HG02623 (cell line): Measurements from ENCODE around the gene MCM5.
"Not testable (repeated sequence)": the region's sequence is repeated elsewhere in the genome, so short reads cannot be mapped to it uniquely, and the experiment has no call there.

Experiments
- ATAC-seq: cut with Tn5 transposase; IDR thresholded peaks from one replicate; pipeline ENCODE4 v1.9.1; 2021; ENCODE audit warnings: moderate library complexity; ENCODE audit not compliant: unreplicated experiment

MCM5 gene

DNA sequence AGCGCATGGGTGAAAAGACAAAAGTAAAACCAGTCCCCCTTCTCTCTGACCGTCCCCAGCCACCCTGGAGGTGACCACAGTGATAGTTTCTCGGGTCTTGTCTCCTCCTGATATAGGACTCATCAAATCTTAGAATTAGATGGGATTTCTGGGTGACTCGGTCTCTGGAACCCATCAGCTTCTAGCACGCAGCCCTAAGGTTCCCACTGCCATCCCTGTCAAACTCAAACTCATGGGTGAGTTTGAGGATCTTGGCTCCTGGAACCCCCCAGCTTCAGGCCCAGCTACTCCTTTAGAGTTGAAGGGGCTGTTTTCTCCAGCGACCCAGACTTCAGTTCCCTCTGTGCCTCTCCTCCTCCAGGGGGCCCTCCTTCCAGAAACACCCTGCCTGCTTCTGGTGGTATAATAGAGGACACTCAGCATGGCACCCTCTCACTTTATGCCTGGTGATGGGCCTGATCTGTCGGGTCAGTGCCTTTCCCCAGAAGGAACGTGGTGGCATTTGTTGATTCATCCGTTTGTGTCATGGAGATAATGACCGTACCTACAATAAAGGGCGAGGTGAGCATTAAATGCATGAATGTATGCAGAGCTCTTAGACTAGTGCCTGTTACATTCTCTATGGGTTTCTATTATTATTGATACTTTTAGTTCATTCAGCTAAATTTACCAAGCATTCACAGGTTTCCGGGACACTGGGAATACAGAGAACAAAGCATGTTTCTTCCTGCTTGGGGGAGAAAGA, 31.7 kb downstream of the MCM5 start:
- no peak for ATAC-seq

DNA sequence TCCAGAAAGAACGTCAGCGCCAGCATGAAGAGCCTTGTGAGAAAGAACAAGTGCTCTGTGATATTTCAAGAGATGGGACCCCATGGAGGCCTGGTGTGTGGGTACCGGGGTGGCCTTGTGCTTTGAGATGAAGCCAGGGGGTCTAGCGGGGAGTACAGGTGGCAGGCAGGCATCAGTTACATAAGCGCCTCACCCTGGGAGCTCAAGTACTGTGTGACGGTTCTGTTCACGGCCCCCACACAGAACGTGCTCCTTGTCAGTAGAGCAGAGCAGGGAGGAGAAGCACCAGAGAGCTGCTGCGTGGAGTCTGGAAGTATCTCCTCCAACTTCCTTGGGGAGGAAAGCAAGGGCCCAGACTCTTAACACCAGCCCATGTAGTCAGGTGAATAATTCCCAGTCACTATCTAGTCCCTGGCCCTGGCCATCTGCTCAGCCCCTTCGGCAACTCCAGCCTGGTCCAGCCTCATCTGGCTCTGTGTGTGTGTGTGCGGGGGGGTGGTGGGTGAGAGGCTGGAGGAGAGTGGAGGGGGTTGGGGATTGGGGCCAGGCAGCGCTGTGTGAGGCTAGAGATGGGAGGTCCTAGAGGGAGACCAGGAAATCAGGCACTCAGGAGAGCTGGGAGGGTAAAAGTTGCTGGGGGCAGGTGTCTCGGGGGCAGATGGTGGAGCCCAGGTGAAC, 32.4 kb downstream of the MCM5 start:
- ATAC-seq = no peak

DNA sequence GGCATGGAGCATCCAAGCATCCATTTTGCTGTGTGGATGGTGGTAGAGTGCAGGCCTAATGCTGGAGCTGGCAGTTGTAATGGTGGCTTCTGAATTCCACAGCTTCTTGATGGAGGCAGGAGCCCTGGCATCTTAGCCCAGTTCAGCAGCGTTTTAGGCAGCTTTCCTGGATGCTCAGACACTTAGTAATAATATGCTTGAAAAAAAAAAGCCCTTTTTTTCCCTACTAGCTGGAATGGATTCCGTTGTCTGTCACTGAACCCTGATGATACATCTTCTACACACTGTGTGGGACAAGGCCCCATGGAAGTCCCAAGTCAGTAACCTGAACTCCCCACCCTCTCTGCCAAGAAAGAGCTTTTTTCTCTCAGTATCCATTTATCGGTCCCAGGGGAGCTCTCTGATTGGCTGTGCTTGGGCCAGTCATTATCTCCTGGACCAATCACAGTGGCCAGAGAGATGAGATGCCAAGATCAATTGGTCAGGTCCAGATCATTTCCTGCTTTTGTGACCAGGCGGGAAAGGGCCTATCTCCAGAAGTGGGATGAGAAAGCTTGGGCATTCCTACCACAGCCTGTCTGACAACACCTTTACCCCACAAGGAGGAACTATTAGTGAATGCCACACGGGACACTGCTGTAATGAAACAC, 34.2 kb downstream of the MCM5 start:
- ATAC-seq = no peak

DNA sequence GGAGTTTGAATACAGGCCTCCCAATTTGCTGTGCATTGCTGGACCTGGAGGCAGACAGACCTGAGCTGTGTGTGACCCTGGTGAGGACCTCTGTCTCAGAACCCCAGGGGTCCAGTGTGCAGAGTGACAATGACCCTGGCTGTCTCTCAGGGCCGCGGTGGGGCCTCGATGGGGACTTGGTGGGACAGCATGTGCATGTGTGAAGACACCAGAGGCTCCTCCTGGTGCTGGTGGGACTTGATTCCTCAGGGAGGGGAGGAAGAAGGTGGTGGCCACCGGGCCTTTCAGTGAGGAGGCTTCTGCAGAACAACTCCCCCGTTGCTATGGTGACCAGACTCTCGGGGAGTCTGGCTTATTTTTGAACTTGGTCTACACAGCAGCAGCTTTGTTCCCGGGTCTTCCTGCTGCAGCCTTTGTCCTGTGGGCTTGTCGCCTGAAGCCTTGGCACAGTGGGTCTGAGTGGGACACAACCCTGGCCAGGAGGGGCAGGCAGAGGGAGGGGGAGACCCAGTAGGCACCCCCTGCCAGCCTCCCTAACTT, 35.3 kb downstream of the MCM5 start:
- no peak for ATAC-seq

DNA sequence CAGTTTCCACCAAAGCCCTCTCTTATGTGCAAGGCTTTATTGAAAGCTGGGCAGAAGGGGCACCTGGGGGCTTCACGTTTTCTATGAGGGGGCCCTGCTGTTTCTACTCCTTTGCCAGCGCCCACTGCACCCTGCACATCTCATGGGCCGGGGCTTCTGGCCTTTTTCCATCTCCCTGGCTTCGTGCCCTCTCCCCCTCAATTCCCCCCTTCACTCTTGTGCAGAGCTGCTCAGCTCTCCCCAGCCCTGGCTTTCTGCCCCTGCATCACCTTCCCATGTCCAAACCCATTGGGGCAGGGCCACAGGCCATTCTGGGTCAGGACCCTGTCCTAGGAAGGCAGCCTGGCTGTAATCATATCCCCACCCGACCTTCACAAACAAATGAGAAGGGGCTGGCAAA, 36.5 kb downstream of the MCM5 start:
- ATAC-seq = no peak

DNA sequence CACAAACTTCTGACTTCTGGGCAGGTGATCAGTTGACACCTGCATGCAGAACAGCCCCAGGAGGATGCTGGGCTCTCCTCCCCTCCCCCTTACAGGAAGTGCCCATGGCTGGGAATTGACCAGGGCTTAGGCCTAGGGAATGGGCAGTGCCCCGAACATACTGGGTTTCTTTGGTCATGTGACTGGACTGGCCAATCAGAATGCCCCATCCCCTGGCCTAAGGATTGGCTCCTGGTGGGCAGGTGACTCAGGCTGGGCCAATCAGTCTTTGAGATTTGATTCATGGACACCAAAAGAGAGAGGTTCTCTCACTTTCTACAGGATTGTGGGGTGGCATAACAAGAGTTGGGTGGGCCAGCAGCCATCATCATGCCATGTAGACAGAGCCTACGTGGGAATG, 37.1 kb downstream of the MCM5 start:
- no peak for ATAC-seq

DNA sequence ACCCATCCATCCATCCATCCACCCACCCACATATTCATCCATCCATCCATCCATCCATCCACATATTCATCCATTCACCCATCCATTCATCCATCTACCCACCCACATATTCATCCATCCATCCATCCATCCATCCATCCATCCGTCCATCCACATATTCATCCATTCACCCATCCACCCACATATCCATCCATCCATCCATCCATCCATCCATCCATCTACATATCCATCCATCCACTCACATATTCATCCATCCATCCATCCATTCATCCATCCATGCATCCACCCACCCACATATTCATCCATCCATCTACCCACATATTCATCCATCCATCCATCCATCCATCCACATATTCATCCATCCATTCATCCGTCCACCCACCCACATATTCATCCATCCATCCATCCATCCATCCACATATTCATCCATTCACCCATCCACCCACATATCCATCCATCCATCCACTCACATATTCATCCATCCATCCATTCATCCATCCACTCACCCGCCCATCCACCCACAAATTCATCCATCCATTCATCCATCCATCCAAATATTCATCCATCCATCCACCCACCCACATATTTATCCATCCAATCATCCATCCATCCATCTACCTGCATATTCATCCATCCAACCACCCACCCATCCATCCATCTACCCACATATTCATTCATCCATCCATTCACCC, 38.9 kb downstream of the MCM5 start:
- not testable (repeated sequence) for ATAC-seq

DNA sequence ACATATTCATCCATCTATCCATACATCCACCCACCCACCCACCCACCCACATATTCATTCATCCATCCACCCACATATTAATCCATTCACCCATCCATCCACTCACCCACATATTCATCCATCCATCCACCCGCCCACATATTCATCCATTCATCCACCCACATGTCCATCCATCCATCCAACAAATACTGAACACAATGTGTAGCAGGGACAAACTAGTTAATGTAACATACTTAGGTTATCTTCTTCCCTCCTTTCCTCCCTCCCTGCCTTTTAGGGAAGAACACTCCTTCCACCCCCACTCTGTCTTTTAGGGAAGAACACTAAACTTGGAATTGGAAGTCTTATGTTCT, 39.4 kb downstream of the MCM5 start:
- no peak for ATAC-seq

DNA sequence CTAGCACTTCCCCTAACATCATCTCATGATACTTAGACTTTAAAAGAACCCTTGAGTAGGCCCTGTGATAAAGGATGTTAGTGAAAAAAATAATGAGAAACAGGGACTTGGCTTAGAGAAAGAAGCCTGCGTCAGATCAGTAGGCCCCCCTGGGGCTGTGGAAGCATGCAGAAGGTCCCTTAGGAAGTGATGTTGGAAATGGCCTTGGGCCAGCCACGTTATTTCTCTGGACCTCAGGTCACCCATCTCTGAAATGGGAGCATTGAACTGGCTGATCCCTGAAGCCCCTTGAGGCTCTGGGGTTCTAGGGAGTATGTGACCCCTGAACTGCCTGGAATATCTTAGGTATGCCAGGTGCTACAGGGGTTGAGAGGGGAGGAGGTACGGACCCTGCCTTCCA, 40.2 kb downstream of the MCM5 start:
- ATAC-seq = no peak

DNA sequence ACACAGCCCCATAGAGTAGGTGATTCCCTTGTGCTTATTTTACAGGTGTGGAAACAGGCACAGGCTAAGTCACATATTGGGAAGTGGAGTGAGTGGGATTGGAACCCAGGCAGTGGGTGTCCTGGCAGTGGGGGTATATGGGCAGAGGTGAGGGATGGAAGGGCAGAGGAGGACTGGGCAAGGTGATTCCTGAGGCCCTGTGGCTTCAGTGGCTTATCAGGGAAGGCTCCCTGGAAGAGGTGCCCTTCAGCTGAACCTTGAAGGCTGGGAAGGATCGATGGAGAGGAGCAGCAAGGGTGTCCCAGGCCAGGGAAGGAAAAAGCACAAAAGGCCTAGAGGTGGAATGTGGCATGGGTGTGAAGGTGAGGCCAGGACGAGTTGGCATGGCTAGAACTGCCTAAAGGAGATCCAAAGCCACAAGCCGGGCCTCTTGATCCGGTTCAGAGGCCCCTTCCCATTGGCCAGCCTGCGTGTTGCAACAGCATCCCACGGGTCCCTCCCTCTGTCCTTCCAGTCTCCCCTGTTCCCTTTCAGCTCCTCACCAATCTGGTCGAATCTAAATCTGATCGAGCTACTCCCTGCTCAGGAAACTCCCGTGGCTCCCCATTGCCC, 41.7 kb downstream of the MCM5 start:
- ATAC-seq = no peak

DNA sequence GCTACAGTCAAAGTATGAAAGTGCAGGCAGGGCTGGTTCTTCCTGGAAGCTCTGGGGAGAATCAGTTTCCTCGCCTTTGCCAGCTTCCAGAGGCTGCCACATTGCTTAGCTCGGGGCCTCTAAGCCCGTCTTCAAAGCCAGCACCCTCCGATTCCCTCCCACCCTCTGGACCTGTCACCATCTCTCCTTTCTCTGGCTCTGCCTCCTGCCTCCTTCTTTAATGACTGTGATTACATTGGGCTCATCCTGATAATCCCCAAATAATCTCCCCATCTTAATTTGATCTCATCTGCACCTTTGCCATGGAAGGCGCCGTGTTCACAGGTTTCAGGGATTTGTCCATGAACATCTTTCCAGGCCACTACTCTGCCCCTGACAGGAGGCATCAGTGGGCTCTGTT, 42.5 kb downstream of the MCM5 start:
- ATAC-seq = no peak

DNA sequence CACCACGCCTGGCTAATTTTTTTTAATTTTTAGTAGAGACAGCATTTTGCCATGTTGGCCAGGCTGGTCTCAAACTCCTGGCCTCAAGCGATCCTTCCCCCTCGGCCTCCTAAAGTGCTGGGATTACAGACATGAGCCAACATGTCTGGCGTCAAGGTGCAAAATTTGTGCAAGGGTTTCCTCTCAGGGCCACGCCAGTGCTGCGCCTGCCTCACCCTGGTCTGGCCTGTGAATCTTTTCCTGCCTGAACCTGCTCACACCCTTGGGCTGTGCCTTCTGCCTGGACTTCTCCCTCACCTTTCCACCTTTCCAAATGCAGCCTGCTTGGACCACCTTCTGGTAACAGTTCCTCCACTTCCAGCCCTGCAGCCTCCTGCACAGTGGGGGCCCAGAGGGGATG, 43.4 kb downstream of the MCM5 start:
- ATAC-seq = no peak

DNA sequence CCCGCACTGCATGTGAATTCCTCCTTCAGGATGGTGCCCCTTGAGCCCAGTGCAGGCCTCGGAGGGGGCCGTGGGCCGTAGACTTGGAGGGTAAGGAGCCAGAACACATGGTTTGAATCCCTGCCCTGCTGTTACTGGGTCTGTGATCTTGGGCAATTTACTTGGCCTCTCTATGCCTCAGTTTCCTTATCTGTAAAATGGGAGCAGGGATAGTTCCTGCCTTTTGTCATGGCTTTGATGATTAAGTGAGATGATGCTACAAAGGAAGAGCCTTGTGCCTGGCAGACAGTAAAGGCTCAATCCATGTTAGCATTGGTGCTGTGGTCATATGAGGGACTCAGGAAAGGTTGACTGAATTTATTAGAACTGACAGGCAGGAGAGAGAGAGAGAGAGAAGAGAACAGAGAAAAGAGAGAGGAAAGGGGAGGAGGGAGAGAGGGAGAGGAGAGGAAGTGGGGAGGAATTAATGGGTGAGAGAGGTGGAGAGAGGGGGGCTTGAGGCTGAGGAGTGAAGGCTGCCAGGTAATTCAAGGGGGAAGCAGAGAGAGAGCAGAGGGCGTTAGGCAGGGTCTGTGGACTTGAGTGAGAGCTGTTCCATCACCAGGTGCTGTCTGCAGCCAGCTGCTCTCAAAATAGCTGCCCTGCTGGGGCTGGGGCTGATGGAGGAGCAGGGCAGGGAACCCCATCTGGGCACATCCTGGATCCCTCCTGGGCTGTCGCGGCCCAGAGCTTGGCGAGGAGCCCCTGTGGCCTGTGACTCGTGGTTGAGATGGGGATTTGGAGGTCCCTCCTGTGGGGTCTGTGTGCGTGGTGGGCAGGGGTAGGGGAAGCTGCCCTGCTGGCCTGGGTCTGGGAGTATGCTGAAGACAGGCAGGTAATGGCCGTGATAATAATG, 44.1 kb downstream of the MCM5 start:
- no peak for ATAC-seq

DNA sequence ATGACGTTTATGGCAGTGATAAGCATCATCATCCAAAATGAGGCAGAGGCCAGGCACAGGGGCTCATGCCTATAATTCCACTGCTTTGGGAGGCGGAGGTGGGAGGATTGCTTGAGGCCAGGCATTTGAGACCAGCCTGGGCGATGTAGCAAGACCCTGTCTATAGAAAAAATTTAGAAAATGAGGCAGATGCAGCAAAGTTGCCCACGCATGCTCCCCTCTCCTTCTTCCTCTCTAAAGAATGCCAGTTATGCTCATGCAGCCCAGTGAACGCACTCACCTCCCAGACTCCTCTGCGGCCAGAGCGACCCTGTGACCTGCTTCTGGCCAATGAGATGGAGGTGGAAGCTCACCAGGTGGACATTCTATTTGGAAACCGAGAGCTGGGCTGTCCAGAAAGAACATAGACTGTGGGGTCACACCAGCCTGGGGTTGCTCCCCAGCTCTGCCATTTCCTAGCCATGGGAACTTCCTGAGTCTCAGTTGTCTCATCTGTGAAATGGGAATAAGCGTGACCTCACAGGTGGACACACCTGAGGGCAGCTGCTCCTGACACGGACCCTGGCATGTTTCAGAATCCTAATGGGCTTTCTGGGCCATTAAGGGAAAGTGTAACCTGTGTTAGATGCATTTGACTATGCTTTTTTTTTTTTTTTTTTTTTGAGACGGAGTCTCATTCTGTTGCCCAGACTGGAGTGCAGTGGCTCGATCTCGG, 44.9 kb downstream of the MCM5 start:
- no peak for ATAC-seq

DNA sequence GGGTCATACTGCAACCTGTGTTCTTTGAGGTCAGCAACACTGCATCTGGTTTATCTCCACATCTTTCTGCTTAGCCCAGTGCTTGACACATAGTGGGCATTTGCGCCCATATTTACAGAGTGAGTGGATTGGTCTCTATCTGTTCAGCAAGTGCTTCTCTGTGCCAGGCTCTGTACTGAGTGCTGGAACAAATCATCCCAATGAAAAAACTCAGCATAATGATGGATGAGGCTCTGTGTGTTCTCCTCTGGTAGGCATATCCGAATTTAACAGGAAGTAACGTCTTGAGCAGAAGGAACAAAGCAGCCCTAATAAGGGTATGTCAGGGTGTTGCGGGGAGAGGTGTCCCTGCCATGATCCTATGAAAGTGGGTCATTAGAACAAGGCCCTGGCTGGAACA, 46.0 kb downstream of the MCM5 start:
- ATAC-seq = no peak

DNA sequence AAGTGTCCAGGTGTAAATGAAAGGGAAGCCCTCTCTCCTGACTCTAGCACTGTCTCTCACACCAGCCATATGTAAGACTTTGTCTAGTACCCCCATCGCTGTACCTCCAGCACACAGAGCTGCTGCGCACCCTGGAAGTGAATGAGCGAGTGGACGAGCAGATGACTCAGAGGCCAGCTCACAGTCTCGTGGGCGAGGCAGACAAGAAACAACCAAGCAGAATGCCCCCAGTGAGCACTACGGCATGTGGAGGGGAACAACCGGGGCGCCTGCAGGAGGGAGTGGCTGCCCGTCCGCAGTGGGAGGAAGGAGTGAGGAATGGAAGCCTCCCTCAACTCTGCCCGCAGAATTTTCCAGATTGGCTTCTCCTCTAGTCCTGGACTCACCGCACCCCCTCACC, 46.4 kb downstream of the MCM5 start:
- no peak for ATAC-seq

DNA sequence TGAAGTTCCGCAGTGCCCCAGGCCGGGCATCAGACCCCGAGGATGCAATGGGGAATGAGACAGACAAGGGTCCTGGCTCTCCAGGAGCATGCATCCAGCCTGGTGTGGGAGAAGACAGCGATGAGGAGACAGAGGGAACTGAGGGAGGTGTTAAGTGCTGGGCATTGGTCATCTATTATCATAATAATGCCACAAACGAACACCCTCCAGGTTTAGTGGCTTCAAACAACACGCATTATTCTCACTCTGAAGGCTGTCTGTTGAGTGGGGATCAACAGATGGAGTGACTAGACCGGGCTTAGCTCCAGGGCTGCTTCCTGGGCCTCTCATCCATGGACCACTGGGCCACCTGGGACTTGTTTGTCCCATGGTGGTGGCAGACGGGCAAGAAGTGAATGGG, 48.6 kb downstream of the MCM5 start:
- no peak for ATAC-seq

DNA sequence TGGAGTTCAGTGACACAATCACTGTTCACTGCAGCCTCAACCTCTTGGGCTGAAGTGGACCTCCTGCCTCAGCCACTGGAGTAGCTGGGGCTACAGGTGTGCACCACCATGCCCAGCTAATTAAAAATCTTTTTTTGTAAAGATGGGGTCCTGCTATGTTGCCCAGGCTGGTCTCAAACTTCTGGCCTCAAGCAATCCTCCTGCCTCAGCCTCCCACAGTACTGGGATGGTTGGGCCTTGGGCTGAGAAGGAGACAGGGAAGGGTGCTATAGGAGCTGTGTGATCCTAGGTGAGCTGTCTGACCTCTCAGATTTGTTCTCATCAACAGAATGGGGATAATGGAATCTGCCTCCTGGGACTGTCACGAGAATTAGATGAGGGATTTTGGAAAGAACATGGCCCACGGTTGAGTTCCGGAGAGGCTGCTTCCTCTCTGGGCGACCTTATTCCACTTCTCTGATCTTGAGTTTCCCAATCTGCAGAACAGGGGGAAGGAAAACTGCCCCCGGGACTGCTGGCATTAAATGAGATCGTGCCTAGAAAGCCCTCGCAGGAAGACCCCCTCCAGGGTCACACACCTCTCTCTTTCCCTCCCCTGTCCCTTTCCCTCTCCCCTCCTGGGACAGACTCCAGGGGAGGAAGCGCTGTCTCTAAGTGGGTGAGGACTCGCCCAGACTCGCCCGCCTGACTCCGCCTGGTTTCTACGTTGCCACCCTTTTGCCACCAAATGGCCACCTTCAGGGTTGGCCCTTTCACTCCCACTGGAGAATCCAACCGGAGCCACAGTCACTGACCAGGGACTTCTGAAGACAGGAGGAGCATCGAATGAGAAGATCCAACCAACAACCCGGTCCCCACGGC, 50.1 kb downstream of the MCM5 start:
- ATAC-seq = no peak
